HUES48 (cell line): ENCODE measurements around the gene SLC22A6.

Experiments
- H3K27ac ChIP-seq: one replicate; pipeline ENCODE4 v1.7.0; 2013; ENCODE audit warnings: low read depth, low read length, inconsistent platforms
- H3K27me3 ChIP-seq: 2 replicates; pipeline ENCODE4 v1.6.1; 2013; ENCODE audit warnings: mild to moderate bottlenecking, low read length; ENCODE audit not compliant: control insufficient read depth, insufficient read depth
- H3K36me3 ChIP-seq: 2 replicates; pipeline ENCODE4 v1.6.1; 2013; ENCODE audit warnings: low read length; ENCODE audit not compliant: control insufficient read depth, insufficient read depth
- H3K4me1 ChIP-seq: 2 replicates; pipeline ENCODE4 v1.6.1; 2013; ENCODE audit warnings: mild to moderate bottlenecking, low read length; ENCODE audit not compliant: control insufficient read depth, insufficient read depth
- H3K4me3 ChIP-seq: 2 replicates; pipeline ENCODE4 v1.5.1; 2013; ENCODE audit warnings: mild to moderate bottlenecking, low read depth, low read length
- H3K9ac ChIP-seq: 2 replicates; pipeline ENCODE4 v1.6.1; 2013; ENCODE audit warnings: mild to moderate bottlenecking, low read depth, low read length, moderate library complexity
- H3K9me3 ChIP-seq: 2 replicates; pipeline ENCODE4 v1.6.1; 2013; ENCODE audit warnings: low read length; ENCODE audit not compliant: control insufficient read depth, insufficient read depth

Gene SLC22A6

GRCh38 chr11:63014408-63015055 lies 29.8 kb upstream of the SLC22A6 start:
- Histone ChIP-seq H3K27ac (no peak overlapping the region), H3K4me1 (peaks cover 10% of the 10 kb centered on the region; the same call in 1 of the 2 replicates), H3K4me3 (no peak overlapping the region), H3K36me3 (no peaks in the 10 kb centered on the region), H3K9me3 (no peaks in the 10 kb centered on the region), H3K9ac (no peak overlapping the region), H3K27me3 (no peaks in the 10 kb centered on the region)

GRCh38 chr11:63012839-63013238 lies 28.1 kb upstream of the SLC22A6 start:
- H3K27me3 ChIP-seq = no peaks in the 10 kb centered on the region
- no peak overlapping the region for H3K4me3 ChIP-seq
- H3K27ac ChIP-seq = no peak overlapping the region
- H3K9me3 ChIP-seq = no peaks in the 10 kb centered on the region
- no peaks in the 10 kb centered on the region for H3K36me3 ChIP-seq
- no peak overlapping the region for H3K9ac ChIP-seq
- peaks cover 10% of the 10 kb centered on the region; the same call in 1 of the 2 replicates for H3K4me1 ChIP-seq

GRCh38 chr11:63012430-63012829 lies 27.7 kb upstream of the SLC22A6 start:
- Histone ChIP-seq H3K4me3 (no peak overlapping the region), H3K9ac (no peak overlapping the region), H3K36me3 (no peaks in the 10 kb centered on the region), H3K27me3 (no peaks in the 10 kb centered on the region), H3K4me1 (peaks cover 10% of the 10 kb centered on the region; the same call in 1 of the 2 replicates), H3K9me3 (no peaks in the 10 kb centered on the region), H3K27ac (no peak overlapping the region)

GRCh38 chr11:63010934-63011439 lies 26.2 kb upstream of the SLC22A6 start:
- Histone ChIP-seq H3K9ac (no peak overlapping the region), H3K27me3 (no peaks in the 10 kb centered on the region), H3K4me3 (no peak overlapping the region), H3K27ac (no peak overlapping the region), H3K36me3 (no peaks in the 10 kb centered on the region), H3K9me3 (no peaks in the 10 kb centered on the region), H3K4me1 (peaks cover 8% of the 10 kb centered on the region; the same call in 1 of the 2 replicates)

- Histone ChIP-seq H3K27ac (no peak overlapping the region), H3K27me3 (no peaks in the 10 kb centered on the region), H3K9me3 (no peaks in the 10 kb centered on the region), H3K36me3 (no peaks in the 10 kb centered on the region), H3K4me3 (no peak overlapping the region), H3K9ac (no peak overlapping the region), H3K4me1 (no peaks in the 10 kb centered on the region)
Observed at GRCh38 chr11:63007920-63008319, 23.2 kb upstream of the SLC22A6 start.

GRCh38 chr11:63001456-63001855 lies 16.7 kb upstream of the SLC22A6 start:
- Histone ChIP-seq H3K4me3 (no peak overlapping the region), H3K27ac (no peak overlapping the region), H3K9ac (no peak overlapping the region), H3K36me3 (no peaks in the 10 kb centered on the region), H3K9me3 (no peaks in the 10 kb centered on the region), H3K27me3 (no peaks in the 10 kb centered on the region), H3K4me1 (no peaks in the 10 kb centered on the region)

GRCh38 chr11:62999649-63000048 lies 14.9 kb upstream of the SLC22A6 start:
- Histone ChIP-seq H3K4me3 (no peak overlapping the region), H3K9ac (no peak overlapping the region), H3K27ac (no peak overlapping the region), H3K9me3 (no peaks in the 10 kb centered on the region), H3K4me1 (no peaks in the 10 kb centered on the region), H3K36me3 (no peaks in the 10 kb centered on the region), H3K27me3 (no peaks in the 10 kb centered on the region)

- Histone ChIP-seq H3K27me3 (no peaks in the 10 kb centered on the region), H3K27ac (no peak overlapping the region), H3K9ac (no peak overlapping the region), H3K36me3 (no peaks in the 10 kb centered on the region), H3K9me3 (no peaks in the 10 kb centered on the region), H3K4me1 (no peaks in the 10 kb centered on the region), H3K4me3 (no peak overlapping the region)
Observed at GRCh38 chr11:62999156-62999555, 14.4 kb upstream of the SLC22A6 start.

GRCh38 chr11:62996271-62996670 lies 11.5 kb upstream of the SLC22A6 start:
- Histone ChIP-seq H3K9me3 (no peaks in the 10 kb centered on the region), H3K27me3 (no peaks in the 10 kb centered on the region), H3K36me3 (no peaks in the 10 kb centered on the region), H3K9ac (no peak overlapping the region), H3K4me1 (no peaks in the 10 kb centered on the region), H3K27ac (no peak overlapping the region), H3K4me3 (no peak overlapping the region)

- Histone ChIP-seq H3K9me3 (no peaks in the 10 kb centered on the region), H3K27me3 (no peaks in the 10 kb centered on the region), H3K36me3 (no peaks in the 10 kb centered on the region), H3K4me1 (no peaks in the 10 kb centered on the region), H3K4me3 (no peak overlapping the region), H3K9ac (no peak overlapping the region), H3K27ac (no peak overlapping the region)
Observed at GRCh38 chr11:62994775-62995174, 10.0 kb upstream of the SLC22A6 start.

GRCh38 chr11:62988276-62988675 lies 3.5 kb upstream of the SLC22A6 start:
- H3K27me3 ChIP-seq = no peaks in the 10 kb centered on the region

More at GRCh38 chr11:62988276-62988675, 3.5 kb upstream of the SLC22A6 start:
- no peak overlapping the region for H3K4me3 ChIP-seq
- H3K9ac ChIP-seq = no peak overlapping the region
- no peaks in the 10 kb centered on the region for H3K4me1 ChIP-seq
- H3K27ac ChIP-seq = no peak overlapping the region
- no peaks in the 10 kb centered on the region for H3K9me3 ChIP-seq
- H3K36me3 ChIP-seq = no peaks in the 10 kb centered on the region
